Measurements from ENCODE around the gene DTD2.

Gene DTD2

GRCh38 chr14:31419179-31419966, 37.9 kb downstream of the DTD2 start (continued):
- no peak for TF ChIP-seq ZBTB11 (tag by site-specific recombination; conservative IDR thresholded peaks at IDR 0.05; ENCODE audit: low read depth)
- TF ChIP-seq SCRT1 (tag by site-specific recombination; IDR thresholded peaks at IDR 0.05; ENCODE audit: borderline replicate concordance): no peak
- no peak for TF ChIP-seq ZNF132 (tag by site-specific recombination; IDR thresholded peaks at IDR 0.05; ENCODE audit: borderline replicate concordance)
- TF ChIP-seq HOXD13 (CRISPR knock-in tag; IDR thresholded peaks at IDR 0.05; ENCODE audit: borderline replicate concordance): no peak
- TF ChIP-seq SCRT2 (tag by site-specific recombination; IDR thresholded peaks at IDR 0.05): no peak
- no peak for TF ChIP-seq SP7 (tag by site-specific recombination; IDR thresholded peaks at IDR 0.05)
- no peak for TF ChIP-seq ZNF654 (tag by site-specific recombination; IDR thresholded peaks at IDR 0.05; ENCODE audit: low read depth)
- TF ChIP-seq GLIS1 (tag by site-specific recombination; IDR thresholded peaks at IDR 0.05): peak; percentile 26; the same call in 1 of the 2 replicates
- no peak for TF ChIP-seq HIC1 (tag by site-specific recombination; IDR thresholded peaks at IDR 0.05)
- TF ChIP-seq SP3 (tag by site-specific recombination; IDR thresholded peaks at IDR 0.05): no peak
- TF ChIP-seq BCL6B (tag by site-specific recombination; IDR thresholded peaks at IDR 0.05): peak; percentile 86
- TF ChIP-seq ZNF580 (tag by site-specific recombination; IDR thresholded peaks at IDR 0.05): no peak
- TF ChIP-seq EGR2 (tag by site-specific recombination; IDR thresholded peaks at IDR 0.05; ENCODE audit: low read depth): no peak
- no peak for TF ChIP-seq ZNF157 (tag by site-specific recombination; IDR thresholded peaks at IDR 0.05)
- 0 out of 2 replicates have a peak, but pooled peaks have one; percentile 47 for TF ChIP-seq ZFP69B (tag by site-specific recombination; IDR thresholded peaks at IDR 0.05)
- no peak for TF ChIP-seq ZNF571 (tag by site-specific recombination; IDR thresholded peaks at IDR 0.05)
- no peak for TF ChIP-seq ZNF660 (tag by site-specific recombination; IDR thresholded peaks at IDR 0.05)
- no peak for TF ChIP-seq SALL2 (tag by site-specific recombination; IDR thresholded peaks at IDR 0.05; ENCODE audit: borderline replicate concordance)
- no peak for TF ChIP-seq ZNF792 (tag by site-specific recombination; IDR thresholded peaks at IDR 0.05)
- no peak for TF ChIP-seq ZBTB10 (tag by site-specific recombination; IDR thresholded peaks at IDR 0.05)
- TF ChIP-seq ZNF707 (tag by site-specific recombination; IDR thresholded peaks at IDR 0.05): no peak
- no peak for TF ChIP-seq KLF1 (tag by site-specific recombination; IDR thresholded peaks at IDR 0.05)
- TF ChIP-seq ZNF623 (tag by site-specific recombination; IDR thresholded peaks at IDR 0.05): no peak
- TF ChIP-seq ZNF266 (tag by site-specific recombination; IDR thresholded peaks at IDR 0.05; ENCODE audit: low read depth): no peak
- TF ChIP-seq FEZF1 (tag by site-specific recombination; IDR thresholded peaks at IDR 0.05): peak; percentile 58
- no peak for TF ChIP-seq ZNF138 (tag by site-specific recombination; IDR thresholded peaks at IDR 0.05; ENCODE audit: borderline replicate concordance)
- TF ChIP-seq ZNF549 (tag by site-specific recombination; IDR thresholded peaks at IDR 0.05): no peak
- TF ChIP-seq ZFHX2 (tag by site-specific recombination; conservative IDR thresholded peaks at IDR 0.05): no peak
- TF ChIP-seq MZF1 (tag by site-specific recombination; IDR thresholded peaks at IDR 0.05; ENCODE audit: borderline replicate concordance): no peak
- TF ChIP-seq ZBTB8A (tag by site-specific recombination; IDR thresholded peaks at IDR 0.05): no peak
- TF ChIP-seq OVOL3 (tag by site-specific recombination; IDR thresholded peaks at IDR 0.05): no peak
- no peak for TF ChIP-seq ZNF677 (tag by site-specific recombination; IDR thresholded peaks at IDR 0.05)
